Measurements from ENCODE around the gene MMP2. TPM values are rescaled to one million over a fixed set of nuclear protein-coding genes. Genes with fewer than 3 reads are reported as not detected.

MMP2 gene
- polyA plus RNA-seq, 1 donor from 2014 or later = 2.5 TPM

- no peak overlapping the region for H3K4me3 ChIP-seq (ENCODE audit: low read length)
- TF ChIP-seq POLR2AphosphoS5 (IDR thresholded peaks at IDR 0.05) (no peak), EP300 (conservative IDR thresholded peaks at IDR 0.05; ENCODE audit: poor library complexity, severe bottlenecking) (no peak)
- no peaks in the 10 kb centered on the region for H3K9me3 ChIP-seq (ENCODE audit: low read length)
- H3K27me3 ChIP-seq (ENCODE audit: insufficient read depth, low read depth, low read length) = no peaks in the 10 kb centered on the region
- H2AFZ ChIP-seq (ENCODE audit: low read depth, low read length) = no peak overlapping the region
- H3K27ac ChIP-seq (ENCODE audit: low read length) = no peak overlapping the region
- no peaks in the 10 kb centered on the region for H3K9me2 ChIP-seq (ENCODE audit: insufficient read depth, low read length)
- H3F3A ChIP-seq (ENCODE audit: insufficient read depth, low read length, poor library complexity, severe bottlenecking) = no peaks in the 10 kb centered on the region
- H3K79me2 ChIP-seq (replicated peaks; ENCODE audit: insufficient read depth, low read length) = no peaks in the 10 kb centered on the region
- no peak overlapping the region for H3K4me2 ChIP-seq (ENCODE audit: low read length)
- H3K36me3 ChIP-seq (ENCODE audit: insufficient read depth, low read length) = no peaks in the 10 kb centered on the region
- no peaks in the 10 kb centered on the region for H4K20me1 ChIP-seq (ENCODE audit: insufficient read depth)
- H3K9ac ChIP-seq (ENCODE audit: low read length) = no peak overlapping the region
These were observed 35.3 kb upstream of the MMP2 start for GRCh38 chr16:55443434-55444346.

GRCh38 chr16:55444754-55445485 is 34.1 kb upstream of the MMP2 start:
- no peaks in the 10 kb centered on the region for H3K36me3 ChIP-seq (ENCODE audit: insufficient read depth, low read length)
- no peak overlapping the region for H3K4me3 ChIP-seq (ENCODE audit: low read length)
- H3K9ac ChIP-seq (ENCODE audit: low read length) = no peak overlapping the region
- no peaks in the 10 kb centered on the region for H3K9me3 ChIP-seq (ENCODE audit: low read length)
- H3K79me2 ChIP-seq (replicated peaks; ENCODE audit: insufficient read depth, low read length) = no peaks in the 10 kb centered on the region
- no peaks in the 10 kb centered on the region for H3K27me3 ChIP-seq (ENCODE audit: insufficient read depth, low read depth, low read length)
- H3K4me2 ChIP-seq (ENCODE audit: low read length) = no peak overlapping the region
- TF ChIP-seq, protein P1, sequence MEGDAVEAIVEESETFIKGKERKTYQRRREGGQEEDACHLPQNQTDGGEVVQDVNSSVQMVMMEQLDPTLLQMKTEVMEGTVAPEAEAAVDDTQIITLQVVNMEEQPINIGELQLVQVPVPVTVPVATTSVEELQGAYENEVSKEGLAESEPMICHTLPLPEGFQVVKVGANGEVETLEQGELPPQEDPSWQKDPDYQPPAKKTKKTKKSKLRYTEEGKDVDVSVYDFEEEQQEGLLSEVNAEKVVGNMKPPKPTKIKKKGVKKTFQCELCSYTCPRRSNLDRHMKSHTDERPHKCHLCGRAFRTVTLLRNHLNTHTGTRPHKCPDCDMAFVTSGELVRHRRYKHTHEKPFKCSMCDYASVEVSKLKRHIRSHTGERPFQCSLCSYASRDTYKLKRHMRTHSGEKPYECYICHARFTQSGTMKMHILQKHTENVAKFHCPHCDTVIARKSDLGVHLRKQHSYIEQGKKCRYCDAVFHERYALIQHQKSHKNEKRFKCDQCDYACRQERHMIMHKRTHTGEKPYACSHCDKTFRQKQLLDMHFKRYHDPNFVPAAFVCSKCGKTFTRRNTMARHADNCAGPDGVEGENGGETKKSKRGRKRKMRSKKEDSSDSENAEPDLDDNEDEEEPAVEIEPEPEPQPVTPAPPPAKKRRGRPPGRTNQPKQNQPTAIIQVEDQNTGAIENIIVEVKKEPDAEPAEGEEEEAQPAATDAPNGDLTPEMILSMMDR (IDR thresholded peaks at IDR 0.05; ENCODE audit: poor library complexity, severe bottlenecking) = no peak
- TF ChIP-seq TAF1 (IDR thresholded peaks at IDR 0.05; ENCODE audit: low read depth) (no peak), EZH2 (IDR thresholded peaks at IDR 0.05; ENCODE audit: borderline replicate concordance, insufficient read depth, low read length, poor library complexity, severe bottlenecking) (no peak), SMC3 (conservative IDR thresholded peaks at IDR 0.05; ENCODE audit: poor library complexity) (no peak)
- no peak overlapping the region for H2AFZ ChIP-seq (ENCODE audit: low read depth, low read length)
- no peaks in the 10 kb centered on the region for H4K20me1 ChIP-seq (ENCODE audit: insufficient read depth)
- H3K9me2 ChIP-seq (ENCODE audit: insufficient read depth, low read length) = no peaks in the 10 kb centered on the region
- no peak overlapping the region for H3K27ac ChIP-seq (ENCODE audit: low read length)
- H3F3A ChIP-seq (ENCODE audit: insufficient read depth, low read length, poor library complexity, severe bottlenecking) = no peaks in the 10 kb centered on the region

DNA sequence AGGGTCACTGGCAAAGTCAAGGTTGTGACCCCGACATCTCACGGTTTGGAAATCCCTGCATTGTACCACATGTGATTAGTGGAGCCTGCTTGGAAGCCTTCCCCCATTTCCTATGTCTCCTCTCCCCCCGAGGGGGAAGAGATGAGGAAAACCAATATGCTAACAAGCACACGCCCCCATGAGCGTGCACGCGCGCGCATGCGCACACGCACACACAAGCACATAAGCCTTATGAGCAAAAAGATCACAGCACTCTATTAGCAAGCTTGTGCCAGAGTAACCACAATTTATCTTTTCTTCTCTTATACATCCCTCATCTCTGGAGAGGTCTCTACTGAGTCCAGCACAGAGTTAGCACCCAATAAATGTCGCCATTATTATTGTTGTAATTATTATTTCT is 31.8 kb upstream of the MMP2 start:
- H3K4me3 ChIP-seq (ENCODE audit: low read length) = no peak overlapping the region
- H3K79me2 ChIP-seq (replicated peaks; ENCODE audit: insufficient read depth, low read length) = no peaks in the 10 kb centered on the region
- no peak overlapping the region for H3K9ac ChIP-seq (ENCODE audit: low read length)
- H3K36me3 ChIP-seq (ENCODE audit: insufficient read depth, low read length) = no peaks in the 10 kb centered on the region
- H3F3A ChIP-seq (ENCODE audit: insufficient read depth, low read length, poor library complexity, severe bottlenecking) = no peaks in the 10 kb centered on the region
- H3K27ac ChIP-seq (ENCODE audit: low read length) = no peak overlapping the region
- H3K27me3 ChIP-seq (ENCODE audit: insufficient read depth, low read depth, low read length) = no peaks in the 10 kb centered on the region
- H4K20me1 ChIP-seq (ENCODE audit: insufficient read depth) = no peaks in the 10 kb centered on the region
- H2AFZ ChIP-seq (ENCODE audit: low read depth, low read length) = no peak overlapping the region
- no peaks in the 10 kb centered on the region for H3K9me3 ChIP-seq (ENCODE audit: low read length)
- H3K9me2 ChIP-seq (ENCODE audit: insufficient read depth, low read length) = no peaks in the 10 kb centered on the region
- TF ChIP-seq RAD21 (conservative IDR thresholded peaks at IDR 0.05) = no peak
- no peak for TF ChIP-seq EZH2 (IDR thresholded peaks at IDR 0.05; ENCODE audit: borderline replicate concordance, insufficient read depth, low read length, poor library complexity, severe bottlenecking)
- TF ChIP-seq TAF1 (IDR thresholded peaks at IDR 0.05; ENCODE audit: low read depth) = no peak
- H3K4me2 ChIP-seq (ENCODE audit: low read length) = no peak overlapping the region

Measured in neural cell (in vitro differentiated cells).